Stimulated activated CD4-positive, alpha-beta T cell treated with anti-CD3 and anti-CD28 coated beads, Interleukin-4, amount 100 ng/mL, for 4 hours (primary cell): Measurements from ENCODE around the gene PMVK.
A peak's percentile ranks its signal among the peaks of the same experiment; 100 is the strongest.
"Not testable (repeated sequence)": the region's sequence is repeated elsewhere in the genome, so short reads cannot be mapped to it uniquely, and the experiment has no call there.

Source experiments
- DNase-seq, 2 experiments: peaks; one replicate each; pipeline ENCODE4 v3.0.0-alpha.2; 2020

PMVK gene

DNA sequence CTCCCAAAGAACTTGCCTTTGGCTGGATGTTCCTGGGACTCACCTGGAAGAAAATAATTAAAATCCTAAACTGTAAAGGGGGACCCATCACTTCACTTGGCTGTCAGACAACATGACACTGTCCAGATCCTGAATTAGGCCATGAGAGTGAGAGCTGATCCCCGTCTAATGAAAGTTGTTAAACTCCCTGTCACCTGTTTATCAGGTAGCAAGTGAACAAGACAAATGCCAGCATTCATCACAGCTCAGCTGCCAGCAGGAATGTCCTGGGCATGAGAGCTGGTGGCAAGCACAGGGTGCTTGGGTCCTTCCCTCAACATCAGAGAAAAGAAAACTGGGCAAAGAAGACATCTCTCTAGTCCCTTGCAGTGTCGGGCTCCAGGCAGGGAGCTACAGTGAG lies 23.8 kb downstream of the PMVK start:
- DNase-seq: no peak

DNA sequence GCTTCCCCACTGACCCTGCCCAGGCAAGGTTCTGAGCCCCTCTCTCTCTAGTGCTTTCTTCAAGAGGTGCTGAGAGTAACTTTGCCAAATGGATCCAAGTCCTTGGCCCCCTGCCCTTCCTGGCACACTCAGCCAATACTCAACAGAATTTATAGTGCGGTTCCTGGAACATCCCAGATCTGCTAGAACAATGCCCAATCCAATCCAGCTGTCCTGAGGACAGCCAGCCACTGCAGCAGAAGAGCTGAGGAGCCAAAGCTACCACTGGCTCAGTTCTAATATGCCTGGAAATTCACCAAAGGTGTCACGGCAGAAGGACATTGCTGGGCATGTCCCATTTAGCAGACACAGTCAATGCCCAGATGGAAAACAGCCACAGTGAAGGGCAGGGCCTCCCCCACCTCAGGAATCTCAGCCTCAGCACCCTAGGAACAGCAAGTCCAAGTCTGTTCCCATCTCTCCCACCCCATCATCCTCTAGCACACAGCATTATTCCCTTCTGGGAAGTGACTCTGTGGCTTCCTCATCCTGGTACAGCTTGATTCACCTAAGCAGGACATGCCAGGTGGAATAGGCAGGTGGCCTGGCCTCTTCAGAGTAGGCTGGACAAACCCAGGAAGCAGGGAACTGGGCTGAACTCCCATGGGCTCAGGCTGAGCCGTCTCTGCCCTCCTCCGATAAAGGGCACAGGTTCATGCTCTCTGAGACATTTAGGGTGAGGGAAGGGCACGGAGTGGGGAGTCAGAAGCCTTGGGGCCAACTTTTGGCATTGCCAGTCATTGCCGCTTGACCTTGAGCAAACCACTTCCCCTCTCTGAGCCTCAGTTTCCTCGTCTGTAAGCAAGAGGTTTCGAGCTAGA lies 24.6 kb downstream of the PMVK start:
- no peak for DNase-seq

DNA sequence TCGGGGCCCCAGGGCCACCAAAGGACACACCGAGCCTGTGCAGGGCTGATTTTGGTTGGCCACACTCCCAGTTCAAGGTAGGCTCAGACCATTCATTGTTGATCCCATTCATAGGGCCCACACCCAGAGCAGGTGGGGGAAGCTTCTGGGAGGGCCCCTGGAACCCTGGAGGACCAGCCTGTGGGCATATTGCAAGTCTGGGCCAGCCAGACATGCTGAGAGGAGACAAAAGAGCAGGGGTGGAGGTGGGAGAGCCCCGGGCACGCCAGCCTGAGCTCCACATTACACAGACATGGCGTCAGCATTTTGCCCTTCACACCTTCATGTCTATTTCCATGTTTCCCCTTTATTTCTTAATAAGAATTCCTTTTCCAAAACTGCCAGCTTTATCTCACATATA lies 25.7 kb downstream of the PMVK start:
- DNase-seq: no peak

DNA sequence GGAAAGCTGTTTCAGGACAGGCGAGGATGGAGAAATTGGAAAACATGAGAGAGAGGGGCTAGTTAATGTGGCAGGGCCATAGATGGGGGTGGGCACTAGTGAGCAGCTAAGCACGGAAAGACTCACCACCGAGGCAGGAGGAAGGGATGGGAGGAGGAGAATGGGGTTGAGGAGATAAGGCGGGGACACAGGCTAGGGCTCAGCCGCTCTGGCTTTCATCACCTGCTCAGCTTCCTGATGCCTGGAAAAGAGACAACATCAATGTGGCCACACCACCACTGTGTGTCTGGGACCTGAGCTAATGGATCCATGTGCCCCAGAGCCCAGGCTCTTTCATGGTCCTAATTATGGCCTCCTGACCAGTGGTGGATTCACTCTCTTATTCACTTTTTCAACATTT lies 27.6 kb downstream of the PMVK start:
- DNase-seq: no peak

DNA sequence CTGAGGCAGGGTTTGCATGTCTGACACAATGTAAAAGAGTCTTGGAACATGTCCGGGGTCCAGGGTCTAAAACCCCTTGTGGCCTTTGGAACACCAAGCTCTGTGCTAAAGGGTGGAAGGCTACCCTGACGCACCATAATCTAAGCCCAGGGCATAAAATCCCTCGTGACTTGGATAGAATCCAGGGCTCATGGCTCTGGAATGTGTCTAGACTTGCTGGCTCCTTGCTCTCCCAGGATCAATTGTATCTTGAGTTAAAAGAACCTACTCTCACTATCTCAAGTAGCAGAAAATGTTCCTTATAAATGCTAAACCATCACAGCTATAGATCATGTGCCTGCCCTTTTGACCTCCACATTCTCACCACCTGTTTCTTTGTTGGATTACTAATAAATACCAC lies 28.4 kb downstream of the PMVK start:
- DNase-seq: not testable (repeated sequence)

DNA sequence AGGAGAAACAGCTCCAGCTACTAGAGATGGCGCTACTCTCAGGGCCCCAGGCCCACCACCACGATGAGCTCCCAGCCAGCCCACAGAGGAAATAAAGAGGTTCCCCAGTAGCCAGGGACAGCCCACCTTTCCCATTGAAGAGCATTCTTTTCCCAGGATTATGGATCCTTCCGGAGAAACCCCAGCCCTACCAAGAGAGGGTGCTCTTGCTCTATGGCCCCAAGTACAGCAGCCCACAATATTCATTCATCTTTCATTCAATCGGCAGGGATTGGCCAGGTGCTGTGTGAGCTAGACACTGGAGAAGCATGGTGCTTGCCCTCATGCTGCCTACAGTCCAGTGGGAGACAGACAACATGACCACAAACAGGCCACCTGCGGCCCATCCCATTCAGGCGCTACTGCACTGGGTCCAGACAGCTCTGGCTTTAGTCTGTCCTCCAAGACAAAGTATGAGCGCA lies 29.9 kb downstream of the PMVK start:
- no peak for DNase-seq

DNA sequence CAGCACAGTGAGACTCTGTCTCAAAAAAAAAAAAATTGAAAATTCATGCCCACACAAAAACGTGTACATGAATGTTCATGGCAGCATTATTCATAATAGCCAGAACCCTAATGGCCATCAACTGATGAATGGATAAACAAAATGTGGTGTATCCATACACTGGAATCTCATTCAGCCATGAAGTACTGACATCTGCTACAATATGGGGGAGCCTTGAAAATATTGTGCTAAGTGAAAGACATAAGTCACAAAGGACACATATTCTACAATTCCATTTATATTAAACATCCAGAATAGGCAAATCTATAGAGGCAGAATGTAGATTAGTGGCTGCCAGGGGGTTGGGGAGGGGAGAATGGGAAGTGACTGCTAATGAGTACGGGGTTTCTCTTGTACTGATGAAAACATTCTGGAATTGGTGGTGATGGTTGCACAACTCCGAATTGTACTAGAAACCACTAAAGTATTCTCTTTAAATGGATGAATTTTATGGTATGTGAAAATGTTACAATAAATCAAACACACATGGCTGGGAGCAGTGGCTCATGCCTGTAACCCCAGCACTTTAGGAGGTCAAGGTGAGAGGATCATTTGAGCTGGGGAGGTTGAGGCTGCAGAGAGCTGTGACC lies 33.5 kb downstream of the PMVK start:
- no peak for DNase-seq

DNA sequence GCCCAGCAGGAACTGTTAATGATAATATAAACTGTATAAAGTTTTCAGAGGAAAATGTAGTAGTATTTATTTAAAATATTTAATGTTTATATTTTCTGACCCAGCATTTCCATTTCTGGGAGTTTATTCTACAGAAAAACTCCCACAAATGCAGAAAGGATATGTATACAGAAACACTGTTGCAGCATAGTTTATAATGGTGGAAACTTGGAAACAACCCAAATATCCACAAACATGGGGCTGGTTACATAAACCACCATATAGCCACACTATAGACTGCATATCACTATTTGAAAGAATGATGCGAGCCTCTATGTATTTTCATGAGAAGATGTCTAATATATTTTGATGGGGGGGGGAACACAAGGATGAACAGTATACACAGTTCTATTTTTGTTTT lies 34.9 kb downstream of the PMVK start:
- no peak for DNase-seq

DNA sequence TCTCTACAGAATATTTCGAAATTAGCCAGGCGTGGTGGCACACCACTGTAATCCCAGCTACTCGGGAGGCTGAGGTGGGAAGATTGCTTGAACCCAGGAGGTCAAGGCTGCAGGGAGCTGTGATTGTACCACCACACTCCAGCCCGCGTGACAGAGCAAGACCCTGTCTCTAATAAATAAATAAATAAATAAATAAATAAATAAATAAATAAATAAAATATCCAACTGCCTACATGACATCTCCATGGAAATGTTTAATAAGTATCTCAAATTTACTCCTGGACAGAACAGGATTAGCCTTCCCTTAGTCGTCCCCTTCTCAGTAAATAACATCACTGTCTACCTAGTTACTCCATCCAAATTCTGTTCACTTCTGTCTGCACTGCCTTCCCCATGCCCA lies 37.5 kb downstream of the PMVK start:
- DNase-seq: no peak

DNA sequence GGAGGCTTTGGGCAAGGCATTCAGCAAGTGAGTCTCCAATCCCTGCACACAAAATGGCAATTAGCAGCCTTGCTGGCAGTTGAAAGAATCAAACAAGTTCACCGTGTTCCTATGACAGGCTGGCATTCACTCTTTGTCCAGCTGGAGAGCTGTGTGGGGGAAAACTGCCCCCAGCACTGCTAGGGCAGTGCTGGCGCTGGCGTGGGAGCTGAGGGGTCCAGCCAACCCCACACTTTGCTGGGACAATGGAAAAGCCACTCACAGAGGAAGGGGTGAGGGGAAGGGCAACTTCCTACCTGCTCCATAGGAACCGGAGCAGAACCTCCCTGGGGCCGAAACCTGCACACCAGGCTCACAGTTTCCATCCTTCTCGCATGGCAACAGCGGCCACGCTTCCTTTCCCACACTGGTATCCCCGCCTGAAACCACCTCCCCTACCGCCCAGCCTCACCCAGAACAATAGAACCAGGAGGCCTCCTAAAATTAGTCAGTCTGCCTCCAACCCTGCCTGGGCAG lies 39.7 kb downstream of the PMVK start:
- no peak for DNase-seq

DNA sequence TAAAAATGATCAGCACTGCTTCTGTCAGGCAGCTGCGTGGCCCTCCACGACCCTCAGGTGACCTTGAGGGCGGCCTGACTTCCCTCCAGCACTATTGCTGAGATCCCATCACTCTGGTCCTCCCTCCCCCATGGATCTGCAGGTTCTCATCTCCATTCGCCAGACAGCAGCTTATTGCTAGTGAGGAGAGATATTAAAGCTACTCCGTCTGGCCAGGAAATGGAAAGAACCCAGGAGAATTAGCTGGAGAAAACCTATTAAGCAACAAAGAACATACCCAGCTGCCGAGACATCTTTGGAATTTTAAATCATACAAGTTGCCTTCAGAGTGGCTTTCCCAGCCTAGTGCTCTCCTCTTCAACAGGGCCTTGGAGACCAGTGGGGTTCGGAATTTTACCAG lies 40.7 kb downstream of the PMVK start:
- DNase-seq: no peak

DNA sequence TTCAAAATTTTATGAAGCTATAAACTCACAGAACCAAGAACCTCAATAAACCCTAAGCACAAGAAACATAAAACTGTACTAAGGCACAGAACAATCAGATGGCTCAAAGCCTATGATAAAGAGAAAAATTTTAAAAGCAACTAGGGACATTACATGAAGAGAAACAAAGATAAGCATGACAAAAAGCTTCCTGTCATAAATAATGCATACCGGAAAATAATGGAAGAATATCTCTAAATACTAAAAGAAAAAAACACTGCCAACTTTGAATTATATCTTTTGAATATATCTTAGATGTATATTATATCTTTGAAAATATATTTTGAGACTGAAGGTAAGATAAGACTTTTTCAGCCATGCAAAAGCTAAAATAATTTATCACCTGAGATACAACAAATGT lies 45.1 kb downstream of the PMVK start:
- no peak for DNase-seq

DNA sequence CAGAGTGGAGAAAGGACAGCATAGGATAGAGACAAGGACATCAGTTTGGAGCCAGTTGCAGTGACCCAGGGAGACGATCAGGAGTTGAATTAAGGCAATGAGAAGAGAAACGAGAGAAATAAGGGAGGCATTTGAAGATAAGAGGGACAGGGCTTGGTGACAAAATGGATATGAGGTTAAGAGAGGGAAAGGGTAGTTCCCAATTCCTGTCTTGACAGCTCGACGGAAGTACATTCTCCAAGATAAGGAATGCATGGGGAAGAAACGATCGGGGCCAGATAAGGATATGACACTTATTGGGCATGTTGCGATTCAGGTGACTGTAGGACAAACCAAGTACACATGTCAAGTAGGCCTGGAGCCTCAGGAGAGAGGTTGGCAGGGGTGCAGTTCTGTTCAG lies 47.8 kb downstream of the PMVK start:
- DNase-seq: no peak

DNA sequence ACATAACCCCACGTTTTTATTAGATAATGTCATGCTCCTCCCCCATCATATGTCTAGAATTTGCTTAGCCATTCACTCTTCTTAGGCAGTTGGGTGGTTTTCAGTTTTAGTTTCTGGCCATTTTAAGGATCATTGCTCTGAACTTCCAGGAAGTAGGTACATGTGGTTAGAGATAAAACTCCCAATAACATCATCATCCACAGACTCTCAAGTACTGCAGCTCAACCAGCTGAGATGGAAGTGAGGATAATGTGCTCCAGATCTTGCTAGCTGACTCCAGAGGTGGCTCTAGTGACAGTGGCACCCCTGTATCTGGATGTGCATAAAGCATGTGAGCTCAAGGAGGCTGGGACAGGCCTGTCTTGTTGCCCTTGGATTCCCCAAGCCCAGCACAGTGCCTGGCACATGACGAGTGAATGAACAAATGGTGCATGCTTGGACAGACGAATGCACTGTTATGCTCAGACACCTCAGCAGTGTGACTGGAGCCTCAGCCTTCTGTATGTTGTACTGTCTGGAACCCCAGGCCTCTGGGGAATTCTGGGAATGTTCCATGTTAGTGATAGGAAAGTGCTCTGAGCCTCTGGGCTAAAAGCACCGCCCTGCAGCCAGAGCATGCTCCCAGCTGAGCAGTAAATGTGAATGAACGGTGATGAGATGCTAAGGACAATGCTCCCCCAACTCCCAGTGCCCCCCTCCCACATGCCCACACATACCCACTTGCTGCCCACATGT lies 50.1 kb downstream of the PMVK start:
- DNase-seq: no peak

DNA sequence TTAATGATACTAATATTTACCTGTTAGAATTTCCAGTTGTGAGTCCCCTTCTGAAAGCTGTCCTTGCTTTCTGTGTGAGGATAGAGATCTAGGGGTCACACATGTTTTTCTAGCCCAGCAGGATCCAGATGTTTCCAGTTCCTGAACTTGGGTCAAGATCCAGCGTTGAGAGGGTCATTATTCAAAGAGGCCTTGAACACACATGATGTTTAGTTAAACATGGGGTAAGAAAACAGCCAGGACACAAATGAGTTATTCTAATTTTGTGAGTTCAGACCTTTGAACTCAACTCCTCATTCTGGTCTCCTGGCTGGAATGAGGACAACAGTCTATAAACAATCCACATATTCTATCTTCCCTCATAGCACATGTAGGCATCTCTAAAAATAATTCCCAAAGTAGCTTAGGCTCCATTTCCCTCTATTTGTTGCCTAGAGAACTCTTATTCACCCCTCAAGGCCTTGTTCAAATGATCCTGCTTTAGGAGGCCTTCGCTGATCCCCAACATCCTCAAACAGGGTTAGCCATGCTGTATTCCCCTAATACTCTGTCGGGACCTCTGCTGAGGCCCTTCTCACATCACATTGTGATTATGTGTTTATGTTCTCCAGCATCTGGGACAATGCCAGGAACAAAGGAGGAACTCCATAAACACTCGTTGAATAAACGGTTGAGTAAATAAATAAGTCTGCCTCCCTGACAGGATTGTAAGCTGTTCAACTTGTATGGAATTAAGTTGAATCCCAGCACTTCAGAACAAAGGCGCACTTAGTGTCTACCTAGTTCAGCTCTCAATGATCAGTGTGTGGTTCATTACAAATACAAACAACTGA lies 51.4 kb downstream of the PMVK start:
- DNase-seq: no peak

DNA sequence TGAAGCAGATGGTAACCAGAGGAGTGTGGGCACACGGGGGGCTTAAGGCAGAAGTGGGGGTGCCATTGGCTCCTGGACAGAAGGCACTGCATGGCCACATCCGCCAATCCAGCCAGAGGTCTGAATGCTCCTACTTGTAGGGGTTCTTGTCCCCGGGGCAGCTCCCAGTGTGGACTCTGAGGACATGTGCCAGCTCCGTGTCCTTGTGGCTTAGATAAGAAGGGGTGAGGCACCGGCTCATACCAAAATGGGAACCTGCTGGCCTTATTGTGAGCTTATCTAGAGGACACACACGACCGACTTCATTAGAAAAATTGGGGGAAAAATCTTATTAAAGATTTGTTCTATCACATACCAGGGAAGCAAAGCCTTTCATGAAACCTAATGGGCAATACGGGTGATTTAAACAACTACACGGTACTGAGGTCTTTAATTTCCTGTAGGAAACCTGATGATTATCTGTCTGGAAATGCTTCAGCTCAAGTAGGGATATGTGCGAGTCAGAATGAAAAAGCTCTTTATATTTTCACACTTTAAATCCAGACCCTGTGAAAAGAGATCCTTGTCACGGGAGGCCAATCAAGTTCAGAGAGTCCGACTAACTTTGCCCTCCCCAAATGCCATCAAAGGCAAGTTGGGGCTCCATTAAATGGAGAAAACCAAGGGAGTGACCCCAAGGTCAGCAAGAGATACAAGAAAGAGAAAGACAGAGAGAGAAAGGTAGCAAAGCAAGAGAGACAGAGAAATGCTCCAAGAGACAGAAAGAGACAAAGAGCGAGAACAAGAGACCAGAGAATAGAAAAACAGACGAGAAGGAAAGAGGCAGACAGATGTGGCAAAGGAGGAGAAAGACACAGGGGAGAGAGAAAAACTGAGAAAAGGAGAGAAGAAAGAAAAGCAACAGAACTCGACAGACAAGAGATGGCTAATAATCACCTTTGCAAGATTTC lies 52.3 kb downstream of the PMVK start:
- DNase-seq: no peak

DNA sequence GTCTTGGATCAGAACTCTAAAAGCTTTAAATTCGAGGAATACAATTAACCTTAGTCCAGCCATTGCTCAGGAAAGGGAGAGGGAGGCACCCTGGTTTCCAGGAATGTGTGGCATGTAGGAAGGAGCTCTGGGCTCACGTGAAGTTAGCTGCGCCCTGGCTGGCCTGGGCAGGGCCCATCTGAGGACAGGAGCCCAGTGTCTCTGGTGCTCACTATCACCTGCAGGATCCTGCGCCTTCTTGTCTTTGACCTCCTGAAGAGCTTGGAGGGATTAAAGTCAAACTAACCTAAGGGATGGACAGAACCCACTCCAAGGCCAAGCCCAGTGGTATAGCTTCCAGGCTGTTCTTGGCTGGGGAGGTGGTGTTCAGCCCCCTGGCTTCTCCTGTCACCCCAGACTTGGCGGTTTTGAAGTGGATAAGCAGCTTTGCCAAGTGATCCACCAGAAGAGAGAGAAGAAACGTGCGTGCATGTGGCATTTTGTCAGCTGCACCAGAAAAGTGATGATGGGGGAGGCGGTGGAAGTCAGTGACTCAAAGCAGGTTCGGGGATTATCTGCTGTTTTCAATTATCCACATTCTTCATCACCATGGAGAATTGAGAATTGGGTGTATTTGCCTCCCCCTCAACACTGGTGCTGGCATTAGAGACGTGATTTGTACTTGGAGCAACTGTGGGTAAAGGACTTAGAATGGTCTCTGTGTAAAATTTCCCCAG lies 54.5 kb downstream of the PMVK start:
- DNase-seq: no peak

DNA sequence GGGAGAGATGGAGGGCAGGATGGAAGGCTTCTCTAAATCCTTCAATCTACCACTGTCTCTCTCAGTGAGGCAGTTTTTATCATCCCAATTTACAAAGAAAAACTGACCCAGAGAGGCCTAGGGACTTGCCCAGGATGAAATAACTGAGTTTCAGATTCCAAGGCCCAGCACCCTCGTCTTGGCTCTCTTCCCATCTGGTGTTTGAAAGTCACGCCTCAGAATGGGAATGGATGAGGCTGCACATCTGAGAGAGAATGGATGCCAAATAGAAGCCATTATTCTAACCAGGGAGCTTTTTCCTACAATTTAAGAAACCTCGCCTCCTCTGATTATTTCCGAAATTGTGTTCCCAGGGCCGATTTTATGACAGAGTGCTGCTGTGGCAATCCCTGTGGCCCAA lies 55.8 kb downstream of the PMVK start:
- DNase-seq: no peak

DNA sequence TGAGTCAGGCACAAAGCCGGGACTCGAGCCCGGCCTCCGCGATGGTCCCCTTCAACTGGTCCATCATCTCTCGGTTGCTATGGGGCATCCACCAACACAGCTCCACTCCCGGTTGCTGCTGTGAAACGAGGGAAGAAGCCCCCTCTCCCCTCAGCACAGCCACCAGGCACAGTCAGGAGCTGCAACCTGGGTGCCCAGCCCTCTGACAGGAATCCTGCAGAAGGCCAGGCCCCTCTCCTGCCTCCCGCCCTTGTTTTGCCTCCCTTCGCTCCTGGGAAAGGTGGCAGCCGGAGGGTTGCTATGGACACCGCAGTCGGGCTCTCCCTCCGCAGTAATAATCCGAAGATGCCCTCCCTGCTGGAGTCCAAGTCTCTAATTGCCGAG lies 57.5 kb downstream of the PMVK start:
- no peak for DNase-seq

DNA sequence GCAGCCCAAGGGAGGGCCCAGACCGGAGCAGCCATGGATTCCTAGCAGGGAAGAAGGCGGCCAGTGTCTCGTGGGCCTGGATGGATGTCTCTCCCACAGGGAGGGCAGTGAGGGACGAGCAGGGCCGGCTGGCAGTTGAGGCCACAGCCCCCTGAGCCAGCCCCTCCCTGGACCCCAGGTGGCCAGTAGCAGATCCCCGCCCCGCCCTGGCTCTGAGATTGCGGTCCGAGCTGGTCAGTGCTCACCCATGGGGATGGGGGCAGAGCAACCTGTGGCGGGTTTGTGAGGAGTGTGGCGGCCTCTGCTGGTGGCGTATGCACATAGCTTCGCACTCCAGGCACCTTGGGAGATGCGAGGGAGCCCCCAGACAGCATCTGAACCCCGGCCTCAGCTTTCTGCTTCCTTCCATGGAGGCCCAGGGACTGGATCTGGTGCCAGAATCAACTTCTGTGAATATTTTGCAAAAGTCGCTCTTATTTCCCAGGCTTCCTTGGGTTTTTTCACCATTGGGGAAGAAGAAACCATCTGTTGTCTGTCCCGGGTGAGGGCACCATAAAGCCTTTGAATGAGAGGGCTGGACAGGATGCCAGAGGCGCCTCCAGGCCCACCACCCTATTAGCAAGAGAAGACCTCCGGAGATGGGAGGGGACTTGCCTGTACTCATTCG lies 58.0 kb downstream of the PMVK start:
- DNase-seq: peak; percentile 69 to 73
